CD14-positive monocyte (primary cell): Measurements from ENCODE around the gene ARHGEF37. TPM values are rescaled to one million over a fixed set of nuclear protein-coding genes. Genes with fewer than 3 reads are reported as not detected.

Source experiments
- DNase-seq, 3 donors: peaks; one replicate each; pipeline ENCODE4 v3.0.0-alpha.2; 2011 to 2022
- H2AFZ ChIP-seq: 2 replicates; pipeline ENCODE4 v1.6.0; 2012; ENCODE audit warnings: mild to moderate bottlenecking, low read depth, low read length, inconsistent platforms; ENCODE audit not compliant: insufficient read depth, poor library complexity, severe bottlenecking
- H3K27ac ChIP-seq, 2 donors: 1 replicate in 1 of 2; 2 replicates in 1 of 2; pipeline ENCODE4 v1.5.1; 2012 to 2013; ENCODE audit warnings: low read length in 2 of 2, control low read depth in 1 of 2, inconsistent platforms in 1 of 2, low read depth in 1 of 2, mild to moderate bottlenecking in 1 of 2
- H3K27me3 ChIP-seq, 2 donors: one replicate each; pipeline versions ENCODE4 v1.6.0 to v1.6.1; 2011 to 2013; ENCODE audit warnings: low read length in 2 of 2; ENCODE audit not compliant: control insufficient read depth in 2 of 2, insufficient read depth in 2 of 2
- H3K36me3 ChIP-seq, 2 donors: replicated peaks in 1 of 2; 1 replicate in 1 of 2; 2 replicates in 1 of 2; pipeline versions ENCODE4 v1.5.1 to v1.6.1; 2012 to 2013; ENCODE audit warnings: low read length in 2 of 2, control low read depth in 1 of 2, inconsistent platforms in 1 of 2, mild to moderate bottlenecking in 1 of 2; ENCODE audit not compliant: insufficient read depth in 2 of 2, control insufficient read depth in 1 of 2
- H3K4me1 ChIP-seq, 2 donors: 1 replicate in 1 of 2; 2 replicates in 1 of 2; pipeline versions ENCODE4 v1.5.1 to v1.6.1; 2012 to 2013; ENCODE audit warnings: low read length in 2 of 2, control low read depth in 1 of 2, inconsistent platforms in 1 of 2, mild to moderate bottlenecking in 1 of 2, moderate library complexity in 1 of 2; ENCODE audit not compliant: insufficient read depth in 2 of 2, control insufficient read depth in 1 of 2
- H3K4me2 ChIP-seq: replicated peaks from 2 replicates; pipeline ENCODE3; 2012; ENCODE audit warnings: low read length, moderate library complexity, mild to moderate bottlenecking; ENCODE audit not compliant: poor library complexity, severe bottlenecking; ENCODE audit errors: extremely low read depth
- H3K4me3 ChIP-seq, 3 experiments: fragments of 200-600 bp in 1 of 3; sonication (generic) in 1 of 3; replicated peaks in 1 of 3; 1 replicate in 2 of 3; 2 replicates in 1 of 3; pipeline ENCODE4 v1.5.1; 2011 to 2013; ENCODE audit warnings: low read length in 3 of 3, mild to moderate bottlenecking in 3 of 3, control low read depth in 2 of 3, low read depth in 2 of 3, inconsistent platforms in 1 of 3, moderate library complexity in 1 of 3
- H3K79me2 ChIP-seq: 2 replicates; pipeline ENCODE4 v1.6.0; 2012; ENCODE audit warnings: mild to moderate bottlenecking, control low read depth, inconsistent platforms, low read length, moderate library complexity; ENCODE audit not compliant: insufficient read depth
- H3K9ac ChIP-seq: 2 replicates; pipeline ENCODE4 v1.6.0; 2017; ENCODE audit warnings: low read length, mild to moderate bottlenecking; ENCODE audit not compliant: insufficient read depth, poor library complexity, severe bottlenecking
- H3K9me3 ChIP-seq, 2 donors: replicated peaks in 1 of 2; 1 replicate in 1 of 2; 2 replicates in 1 of 2; pipeline versions ENCODE4 v1.5.1 to v1.6.1; 2012 to 2013; ENCODE audit warnings: low read length in 2 of 2, control low read depth in 1 of 2; ENCODE audit not compliant: control insufficient read depth in 1 of 2, insufficient read depth in 1 of 2
- H4K20me1 ChIP-seq: 2 replicates; pipeline ENCODE4 v1.6.0; 2012; ENCODE audit warnings: mild to moderate bottlenecking, low read length, control low read depth, moderate library complexity; ENCODE audit not compliant: insufficient read depth
- H3K27ac Mint-ChIP-seq, 7 donors: one replicate each; pipeline ENCODE4 v1.8.0; 2020; ENCODE audit warnings: mild to moderate bottlenecking in 7 of 7, mixed read lengths in 7 of 7, moderate library complexity in 6 of 7, inconsistent platforms in 2 of 7
- H3K27me3 Mint-ChIP-seq, 3 donors: one replicate each; pipeline ENCODE4 v1.8.0; 2021 to 2022; ENCODE audit warnings: low read depth in 3 of 3, mild to moderate bottlenecking in 3 of 3, mixed read lengths in 3 of 3, moderate library complexity in 3 of 3, inconsistent platforms in 1 of 3
- H3K36me3 Mint-ChIP-seq, 2 donors: one replicate each; pipeline ENCODE4 v1.8.0; 2020; ENCODE audit warnings: mixed read lengths in 2 of 2, inconsistent platforms in 1 of 2, mild to moderate bottlenecking in 1 of 2
- H3K4me1 Mint-ChIP-seq: one replicate; pipeline ENCODE4 v1.8.0; 2020; ENCODE audit warnings: mild to moderate bottlenecking, mixed read lengths
- H3K4me3 Mint-ChIP-seq, 2 donors: one replicate each; pipeline ENCODE4 v1.8.0; 2020; ENCODE audit warnings: mild to moderate bottlenecking in 2 of 2, mixed read lengths in 2 of 2, moderate library complexity in 1 of 2
- H3K9me3 Mint-ChIP-seq, 7 donors: one replicate each; pipeline ENCODE4 v1.8.0; 2020 to 2022; ENCODE audit warnings: mixed read lengths in 7 of 7, mild to moderate bottlenecking in 6 of 7, moderate library complexity in 6 of 7, inconsistent platforms in 2 of 7
- WGBS: methylation state at CpG from one replicate; pipeline ENCODE4 v1.1.5; 2013; ENCODE audit warnings: missing lambda C conversion rate; ENCODE audit not compliant: insufficient coverage; 5-methylcytosine and 5-hydroxymethylcytosine counted together
- intact Hi-C, 2 donors: fragments of 100-400 bp; cut with micrococcal nuclease; formaldehyde crosslinking; loops; one replicate each; pipeline versions ENCODE4 v1.15.0 to v1.15.1; 2023
- polyA plus RNA-seq, 3 donors: library from polyadenylated mRNA; depleted of rRNA in 1 of 3; unstranded in 2 of 3; stranded (reverse) in 1 of 3; fragments of 300-500 nt in 2 of 3; fragments of >200 nt in 1 of 3; fragmentation: Illumina TruSeq in 2 of 3; gene quantifications; 1 replicate in 2 of 3; 2 replicates in 1 of 3; pipeline ENCODE4 v1.2.3, GENCODE V29; 2012 to 2021
- TF ChIP-seq, protein P1 (sequence below): fragments of 200-600 bp; IDR thresholded peaks from one replicate; pipeline ENCODE4 v1.8.0; 2022; ENCODE audit warnings: antibody characterized with exemption, mild to moderate bottlenecking

The ARHGEF37 gene
- polyA plus RNA-seq, 3 donors = not detected

- H3K36me3 Mint-ChIP-seq = no peaks in the 10 kb centered on the region
- Histone ChIP-seq H4K20me1 (no peaks in the 10 kb centered on the region), H3K27ac (no peak overlapping the region), H3K9me3 (peaks cover 0 to 7% of the 10 kb centered on the region in 2 donors), H3K4me2 (no peak overlapping the region), H2AFZ (no peak overlapping the region), H3K9ac (no peak overlapping the region), H3K4me1 (no peaks in the 10 kb centered on the region), H3K79me2 (no peaks in the 10 kb centered on the region), H3K36me3 (no peaks in the 10 kb centered on the region), H3K27me3 (no peaks in the 10 kb centered on the region), H3K4me3 (no peak overlapping the region)
- 95% methylated on average over 7 of the region's 8 CpGs for WGBS
- peaks cover 0 to 9% (median 0%) of the 10 kb centered on the region in 7 donors for H3K9me3 Mint-ChIP-seq
- no peak overlapping the region for H3K27ac Mint-ChIP-seq
- TF ChIP-seq, protein P1, sequence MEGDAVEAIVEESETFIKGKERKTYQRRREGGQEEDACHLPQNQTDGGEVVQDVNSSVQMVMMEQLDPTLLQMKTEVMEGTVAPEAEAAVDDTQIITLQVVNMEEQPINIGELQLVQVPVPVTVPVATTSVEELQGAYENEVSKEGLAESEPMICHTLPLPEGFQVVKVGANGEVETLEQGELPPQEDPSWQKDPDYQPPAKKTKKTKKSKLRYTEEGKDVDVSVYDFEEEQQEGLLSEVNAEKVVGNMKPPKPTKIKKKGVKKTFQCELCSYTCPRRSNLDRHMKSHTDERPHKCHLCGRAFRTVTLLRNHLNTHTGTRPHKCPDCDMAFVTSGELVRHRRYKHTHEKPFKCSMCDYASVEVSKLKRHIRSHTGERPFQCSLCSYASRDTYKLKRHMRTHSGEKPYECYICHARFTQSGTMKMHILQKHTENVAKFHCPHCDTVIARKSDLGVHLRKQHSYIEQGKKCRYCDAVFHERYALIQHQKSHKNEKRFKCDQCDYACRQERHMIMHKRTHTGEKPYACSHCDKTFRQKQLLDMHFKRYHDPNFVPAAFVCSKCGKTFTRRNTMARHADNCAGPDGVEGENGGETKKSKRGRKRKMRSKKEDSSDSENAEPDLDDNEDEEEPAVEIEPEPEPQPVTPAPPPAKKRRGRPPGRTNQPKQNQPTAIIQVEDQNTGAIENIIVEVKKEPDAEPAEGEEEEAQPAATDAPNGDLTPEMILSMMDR = no peak
- no peaks in the 10 kb centered on the region for H3K4me1 Mint-ChIP-seq
- H3K27me3 Mint-ChIP-seq = peaks cover 0 to 4% (median 2%) of the 10 kb centered on the region in 3 donors
- no peak overlapping the region for H3K4me3 Mint-ChIP-seq
- intact Hi-C loops = no loop called here
- DNase-seq = no peak
These were observed 33.0 kb downstream of the ARHGEF37 start for GRCh38 chr5:149614034-149614907.

DNA sequence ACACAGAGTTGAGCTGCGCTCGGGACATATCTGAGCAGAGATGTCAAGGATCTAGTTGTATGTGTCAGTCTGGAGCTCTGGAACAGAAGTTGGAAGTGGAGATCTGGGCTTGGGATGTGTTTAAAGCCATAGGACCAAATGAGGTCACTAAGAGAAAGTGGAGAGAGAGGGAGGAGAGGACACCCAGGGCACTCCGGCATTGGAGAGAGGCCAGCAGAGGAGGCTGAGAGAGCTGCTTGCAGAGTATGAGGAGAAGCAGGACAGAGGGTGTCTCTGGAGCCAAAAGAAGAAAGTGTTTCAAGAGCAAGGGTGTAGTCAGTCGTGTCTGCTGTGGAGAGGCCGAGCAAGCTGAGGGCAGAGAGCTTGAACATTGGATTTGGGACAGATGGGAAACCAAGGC is 34.7 kb downstream of the ARHGEF37 start:
- H3K9me3 Mint-ChIP-seq = peaks cover 0 to 2% (median 0%) of the 10 kb centered on the region in 7 donors
- H4K20me1 ChIP-seq = no peaks in the 10 kb centered on the region
- intact Hi-C loops = no loop called here
- H3K9me3 ChIP-seq = no peaks in the 10 kb centered on the region
- TF ChIP-seq, protein P1 = no peak
- H3K4me3 Mint-ChIP-seq = no peak overlapping the region
- no peak overlapping the region for H3K4me3 ChIP-seq
- no peaks in the 10 kb centered on the region for H3K36me3 Mint-ChIP-seq
- H3K4me2 ChIP-seq = no peak overlapping the region
- no peaks in the 10 kb centered on the region for H3K27me3 ChIP-seq
- no peaks in the 10 kb centered on the region for H3K79me2 ChIP-seq
- H3K4me1 ChIP-seq = no peaks in the 10 kb centered on the region
- no peaks in the 10 kb centered on the region for H3K4me1 Mint-ChIP-seq
- peaks cover 0 to 4% (median 2%) of the 10 kb centered on the region in 3 donors for H3K27me3 Mint-ChIP-seq
- DNase-seq = no peak
- H3K36me3 ChIP-seq = no peaks in the 10 kb centered on the region
- H3K27ac Mint-ChIP-seq = no peak overlapping the region
- 90% methylated on average over 5 of the region's 5 CpGs for WGBS
- H3K27ac ChIP-seq = no peak overlapping the region
- H2AFZ ChIP-seq = no peak overlapping the region
- no peak overlapping the region for H3K9ac ChIP-seq
